H1 (cell line): ENCODE results near the gene CFAP97. TPM values are rescaled to one million over a fixed set of nuclear protein-coding genes. Genes with fewer than 3 reads are reported as not detected.

Experiments
- CHD7 ChIP-seq: fragments of 300-600 bp; sonication (generic); IDR thresholded peaks from 2 replicates; pipeline ENCODE4 v1.7.1; 2012; ENCODE audit warnings: low read length, moderate library complexity, mild to moderate bottlenecking, inconsistent platforms; ENCODE audit not compliant: insufficient replicate concordance
- EGR1 ChIP-seq: IDR thresholded peaks from 2 replicates; pipeline ENCODE4 v1.6.1; 2011; ENCODE audit warnings: low read depth, low read length, borderline replicate concordance
- TEAD4 ChIP-seq: IDR thresholded peaks from 2 replicates; pipeline ENCODE4 v1.6.1; 2012; ENCODE audit warnings: low read depth, low read length, inconsistent platforms, mixed read lengths
- YY1 ChIP-seq: IDR thresholded peaks from 2 replicates; pipeline ENCODE4 v1.6.1; 2011; ENCODE audit warnings: low read depth, mild to moderate bottlenecking, low read length
- polyA plus RNA-seq, 7 experiments: library from polyadenylated mRNA; depleted of rRNA in 3 of 7; stranded (reverse) in 5 of 7; unstranded in 2 of 7; fragments of >200 nt in 5 of 7; fragments of 200-250 nt in 2 of 7; gene quantifications; 1 replicate in 5 of 7; 2 replicates in 1 of 7; 4 replicates in 1 of 7; pipeline versions ENCODE4 v1.2.1 to v1.2.3, GENCODE V29; 2011 to 2013; ENCODE audit warnings: missing spikeins in 2 of 7, mixed read lengths in 2 of 7
- total RNA-seq: library from RNA; stranded (reverse); fragmentation: NEBNext Ultra II Directional; extraction: Animal tissue kit (Norgen Biotek cat#: 25700); gene quantifications from 2 replicates; pipeline ENCODE4 v1.2.1, GENCODE V29; 2021

The CFAP97 gene
- total and polyA plus RNA-seq, 2 of the 8 experiments (the other 6 are each of a cell fraction or from before 2014, with no cell fraction given) = 9.2 to 40.4 TPM

GRCh38 chr4:185221912-185222311, 18.1 kb upstream of the CFAP97 start (continued):
- TF ChIP-seq CHD7 (no peak), TEAD4 (no peak), YY1 (no peak), EGR1 (no peak)
